DMS114 treated with DMSO at 0.1 percent for 48 hours (cell line): ENCODE measurements around the gene CCDC157.

Experiments
- DNase-seq: peaks from one replicate; lab custom pipeline; 2025; ENCODE audit not compliant: unreplicated experiment; lab: John Stamatoyannopoulos, UW

The CCDC157 gene

DNA sequence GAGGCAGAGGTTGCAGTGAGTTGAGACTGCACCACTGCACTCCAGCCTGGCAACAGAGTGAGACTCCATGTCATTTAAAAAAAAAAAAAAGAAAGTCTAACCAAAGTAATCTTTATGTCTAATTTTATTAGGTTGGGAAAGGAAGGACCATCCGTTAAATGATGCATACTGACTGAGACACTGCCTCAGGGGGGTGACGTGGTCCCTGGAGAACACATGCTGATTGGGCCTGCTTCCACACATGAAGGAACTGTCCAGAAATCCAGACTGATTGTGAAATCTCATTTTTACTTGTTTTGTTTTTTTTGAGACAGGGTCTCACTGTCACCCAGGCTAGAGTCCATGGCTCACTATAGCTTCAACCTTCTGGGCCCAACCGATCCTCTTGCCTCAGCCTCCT lies 5.6 kb upstream of the CCDC157 start:
- DNase-seq = no peak

DNA sequence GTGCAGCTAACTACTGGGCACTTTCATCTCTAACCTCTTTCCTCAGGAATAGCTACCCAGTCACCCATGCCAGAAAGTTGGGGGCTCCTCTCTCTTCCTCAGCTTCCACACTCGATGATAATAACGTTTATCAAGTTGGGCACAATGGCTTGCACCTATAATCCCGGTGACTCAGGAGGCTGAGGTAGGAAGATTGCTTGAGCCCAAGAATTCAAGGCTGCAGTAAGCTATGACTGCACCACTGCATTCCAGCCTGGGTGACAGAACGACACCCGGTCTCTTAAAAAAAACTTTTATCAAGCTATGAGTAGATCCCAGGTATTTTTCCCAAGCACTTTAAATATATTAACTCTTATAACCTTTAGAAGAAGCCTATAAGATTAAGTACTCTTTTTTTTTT lies 2.2 kb upstream of the CCDC157 start:
- no peak for DNase-seq

DNA sequence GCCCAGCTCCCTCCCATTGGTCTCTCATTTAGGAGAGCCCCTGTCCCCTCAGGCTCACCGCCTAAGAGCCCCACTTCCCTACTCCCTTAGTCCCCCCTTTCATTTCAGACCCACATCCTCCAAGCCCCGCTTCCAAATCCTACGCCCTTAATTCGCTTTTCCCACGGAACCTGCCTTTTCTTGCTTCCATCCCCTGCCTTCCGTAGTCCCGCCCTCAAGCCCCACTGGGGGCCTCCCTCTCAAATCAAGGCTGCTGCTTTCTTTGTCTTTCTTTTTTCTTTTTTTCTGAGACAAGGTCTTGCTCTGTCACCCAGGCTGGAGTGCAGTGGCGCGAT lies 396 bp downstream of the CCDC157 start:
- no peak for DNase-seq

DNA sequence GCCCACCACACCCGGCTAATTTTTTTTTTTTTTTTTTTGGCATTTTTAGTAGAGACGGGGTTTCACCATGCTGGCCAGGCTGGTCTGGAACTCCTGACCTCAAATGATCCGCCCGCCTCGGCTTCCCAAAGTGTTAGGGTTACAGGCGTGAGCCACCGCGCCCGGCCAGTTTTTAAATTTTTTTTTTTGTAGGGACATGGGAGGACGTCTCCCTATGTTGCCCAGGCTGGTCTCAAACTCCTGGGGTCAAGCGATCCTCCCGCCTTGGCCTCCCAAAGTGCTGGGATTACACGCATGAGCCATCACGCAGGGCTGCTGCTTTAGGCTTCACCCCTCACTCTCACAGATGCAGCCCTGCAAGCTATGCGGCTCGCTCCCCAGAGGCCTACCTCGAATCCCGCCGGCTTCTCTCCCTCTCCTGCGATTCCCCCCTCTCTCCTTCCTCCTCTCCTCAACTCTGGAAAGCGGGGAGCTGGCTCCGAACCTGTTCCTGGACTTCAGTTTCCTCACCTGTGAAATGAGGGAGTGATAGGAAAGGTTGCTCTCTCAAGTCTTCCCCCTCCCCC lies 926 bp downstream of the CCDC157 start:
- DNase-seq = no peak

DNA sequence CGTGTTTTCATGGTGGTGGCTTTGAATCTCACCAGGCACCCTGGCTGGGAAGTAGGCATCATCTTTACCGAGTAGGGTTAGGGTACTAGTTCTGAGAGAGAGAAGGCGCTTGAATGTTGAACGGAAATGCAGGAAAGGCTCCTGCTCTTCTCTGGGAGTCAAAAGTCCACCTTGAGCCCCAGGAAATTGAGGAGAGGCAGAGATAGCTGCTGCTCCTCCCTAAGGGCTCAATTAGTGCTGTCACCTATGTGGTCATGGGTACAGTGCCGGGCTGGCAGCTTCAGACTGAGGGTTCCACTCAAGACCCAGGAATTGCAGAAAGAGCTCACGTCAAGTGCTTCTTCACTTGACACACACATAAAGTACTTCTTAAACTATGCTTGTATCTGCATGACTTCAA lies 1.7 kb downstream of the CCDC157 start:
- DNase-seq = no peak

DNA sequence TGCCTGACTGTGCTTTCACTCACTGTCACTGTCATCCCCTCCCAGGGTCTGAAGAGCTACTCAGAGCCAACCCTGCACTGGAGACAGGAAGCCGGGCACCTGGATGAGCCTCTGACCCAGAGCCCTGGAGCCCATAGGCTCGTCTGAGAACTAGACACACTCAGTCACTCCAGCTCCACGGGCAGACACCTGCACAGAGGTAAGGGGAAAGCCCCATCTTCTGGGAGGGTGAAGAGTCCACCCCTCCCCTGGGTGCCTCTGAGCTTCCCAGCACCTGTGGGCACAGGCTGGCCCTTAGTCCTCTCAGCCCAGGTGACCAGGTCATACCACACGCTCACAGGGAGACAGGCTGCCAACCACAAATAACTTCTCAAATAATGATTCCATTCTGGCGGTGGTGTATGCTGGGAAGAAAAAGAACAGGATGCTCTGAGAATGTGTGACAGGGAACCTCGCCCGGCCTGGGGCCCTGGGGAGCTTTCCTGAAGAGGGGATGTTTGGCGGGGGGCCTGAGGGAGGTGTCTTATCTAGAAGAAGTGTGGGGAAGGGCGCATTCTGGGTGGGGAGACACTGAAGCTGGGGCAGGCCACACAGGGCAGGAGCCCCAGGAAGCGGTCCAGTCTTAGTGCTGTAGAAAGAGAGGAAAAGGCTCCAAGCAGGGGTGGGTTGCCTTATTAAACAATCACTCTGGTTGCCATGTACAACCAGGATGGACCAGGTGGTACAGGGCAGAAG lies 5.3 kb downstream of the CCDC157 start:
- no peak for DNase-seq

DNA sequence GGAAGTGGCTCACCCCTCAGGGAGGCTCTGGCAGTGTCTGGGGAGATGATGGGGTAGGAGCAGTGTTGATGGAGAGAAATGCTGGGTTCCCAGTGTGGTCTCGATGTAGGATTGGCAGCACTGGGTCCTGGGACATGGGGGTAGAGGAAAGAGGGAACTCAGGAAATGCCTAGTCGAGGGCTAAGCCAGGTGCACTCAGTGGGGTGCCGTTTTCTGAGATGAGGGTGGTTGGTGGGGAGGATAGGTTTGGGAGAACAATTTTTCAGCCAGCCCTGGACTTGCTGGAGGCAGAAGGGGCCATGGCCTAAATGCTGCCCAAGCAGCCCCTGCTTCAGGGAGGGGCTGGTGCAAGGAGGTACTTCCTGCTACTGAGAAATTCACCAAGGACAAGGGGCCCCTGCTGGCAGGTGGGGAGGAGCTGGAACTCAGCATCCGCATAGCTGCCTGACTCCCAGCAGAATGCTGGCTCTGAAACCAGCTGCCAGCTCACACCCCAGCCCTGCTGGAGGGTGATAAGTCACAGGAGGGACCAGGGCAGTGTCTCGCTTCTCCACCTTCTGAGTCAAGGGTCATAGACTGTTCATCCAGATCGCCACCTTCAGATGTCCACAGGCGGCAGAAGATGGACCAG lies 6.0 kb downstream of the CCDC157 start:
- no peak for DNase-seq

DNA sequence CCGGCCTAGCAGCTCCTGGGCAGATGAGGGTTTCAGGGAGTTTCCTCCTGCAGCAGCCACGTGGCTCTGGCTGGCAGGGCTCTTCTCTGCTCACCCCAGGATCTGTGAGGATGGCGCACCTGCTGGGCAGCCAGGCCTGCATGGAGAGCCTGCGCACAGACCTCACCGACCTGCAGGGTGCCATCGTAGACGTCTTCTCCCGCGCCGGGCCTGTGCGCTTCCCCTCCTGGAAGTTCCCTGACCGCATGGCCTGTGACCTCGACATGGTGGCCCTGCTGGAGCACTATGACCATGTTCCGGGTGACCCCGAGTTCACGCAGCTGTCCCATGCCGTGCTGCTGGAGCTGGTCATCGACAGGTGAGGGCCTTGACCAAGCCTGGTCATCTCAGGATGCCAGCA lies 9.1 kb downstream of the CCDC157 start:
- DNase-seq = no peak

DNA sequence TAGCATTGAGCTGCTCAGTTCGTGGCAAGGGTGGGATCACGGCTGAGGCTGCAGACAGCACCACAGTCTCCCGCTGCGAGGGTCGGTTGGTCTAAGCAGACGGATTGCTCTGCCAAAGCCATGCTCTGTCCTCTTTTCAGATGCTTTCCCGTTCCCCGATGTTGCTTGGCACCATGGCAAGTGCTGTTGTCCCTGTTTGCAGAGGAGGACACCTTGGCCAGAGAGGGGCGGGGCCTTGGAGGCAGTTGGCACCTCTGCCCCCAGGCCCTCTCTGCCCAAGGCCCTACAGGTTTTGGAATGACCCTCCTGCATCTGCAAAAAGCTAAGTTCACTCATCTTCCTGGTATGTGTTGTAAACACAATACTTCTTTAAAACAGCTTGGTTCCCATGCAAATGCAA lies 11.6 kb downstream of the CCDC157 start:
- DNase-seq = no peak

DNA sequence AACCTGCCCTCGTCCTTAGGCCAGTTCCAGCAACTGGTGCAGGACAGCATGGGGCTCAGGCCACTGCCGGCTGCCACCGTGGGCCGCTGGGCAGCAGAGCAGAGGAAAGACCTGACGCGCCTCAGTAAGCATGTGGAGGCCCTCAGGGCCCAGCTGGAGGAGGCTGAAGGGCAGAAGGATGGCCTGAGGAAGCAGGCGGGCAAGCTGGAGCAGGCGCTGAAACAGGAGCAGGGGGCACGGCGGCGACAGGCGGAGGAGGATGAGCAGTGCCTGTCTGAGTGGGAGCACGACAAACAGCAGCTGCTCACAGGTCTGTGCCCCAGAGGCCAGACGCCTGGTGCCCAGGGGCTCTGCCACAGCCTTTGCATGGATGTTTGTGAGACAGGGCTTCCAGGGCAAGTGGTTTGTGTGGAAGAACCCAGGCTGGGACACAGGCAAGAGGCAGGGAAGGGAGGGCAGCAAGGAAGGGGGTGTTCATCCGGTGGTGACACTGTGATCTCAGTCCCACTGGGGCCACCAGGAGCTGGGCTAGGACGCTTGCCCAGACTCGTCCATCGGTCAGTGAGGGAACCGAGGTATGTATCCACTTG lies 13.9 kb downstream of the CCDC157 start:
- DNase-seq = no peak

DNA sequence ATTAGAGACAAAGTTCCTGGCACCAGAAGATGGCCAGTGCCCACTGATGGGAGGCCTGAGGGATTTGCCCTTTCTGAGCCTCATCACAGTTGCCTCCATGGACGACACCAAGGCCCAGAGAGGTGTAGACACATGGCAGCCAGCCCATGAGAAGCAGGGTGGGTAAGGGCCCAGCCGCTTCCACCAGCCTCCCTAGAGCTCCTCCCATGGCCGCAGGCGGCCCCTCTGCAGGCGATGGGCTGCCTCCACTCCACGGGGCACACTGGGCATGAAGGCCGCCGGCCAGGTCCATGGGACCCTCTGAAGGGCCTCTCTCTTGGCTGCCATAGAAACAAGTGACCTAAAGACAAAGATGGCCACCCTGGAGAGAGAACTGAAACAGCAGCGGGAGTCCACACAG lies 14.5 kb downstream of the CCDC157 start:
- DNase-seq = no peak

DNA sequence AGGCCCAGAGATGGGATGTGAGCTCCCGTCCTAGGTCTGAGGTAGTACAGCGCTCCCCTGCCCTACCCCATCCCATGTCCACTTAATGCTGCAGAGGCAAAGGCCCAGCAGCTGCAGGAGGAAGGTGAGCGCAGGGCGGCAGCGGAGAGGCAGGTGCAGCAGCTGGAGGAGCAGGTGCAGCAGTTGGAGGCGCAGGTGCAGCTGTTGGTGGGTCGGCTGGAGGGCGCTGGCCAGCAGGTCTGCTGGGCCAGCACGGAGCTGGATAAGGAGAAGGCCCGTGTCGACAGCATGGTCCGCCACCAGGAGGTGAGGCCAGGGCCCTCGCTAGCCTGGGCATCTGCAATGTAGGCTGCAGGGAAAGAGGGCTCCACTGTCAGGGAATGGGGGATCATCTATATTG lies 15.2 kb downstream of the CCDC157 start:
- DNase-seq = no peak

DNA sequence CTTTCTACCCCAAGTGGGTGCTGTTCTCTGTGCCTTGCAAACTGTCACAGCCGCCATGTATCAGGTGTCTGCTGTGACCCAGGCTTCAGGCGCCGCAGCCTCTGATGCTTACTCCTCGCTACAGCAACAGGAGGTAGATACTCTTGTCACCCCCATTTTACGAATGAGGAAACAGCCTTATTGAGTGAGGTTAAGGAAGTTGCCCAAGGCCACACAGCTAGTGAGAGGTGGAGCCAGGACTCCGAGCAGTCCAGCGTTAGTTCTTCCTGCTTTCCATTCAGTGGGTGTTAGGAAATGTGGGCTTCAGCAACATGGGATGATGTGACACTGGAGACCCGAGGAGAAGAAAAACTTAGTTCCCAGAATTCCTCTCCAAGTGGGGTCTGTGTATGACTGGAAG lies 16.1 kb downstream of the CCDC157 start:
- no peak for DNase-seq

DNA sequence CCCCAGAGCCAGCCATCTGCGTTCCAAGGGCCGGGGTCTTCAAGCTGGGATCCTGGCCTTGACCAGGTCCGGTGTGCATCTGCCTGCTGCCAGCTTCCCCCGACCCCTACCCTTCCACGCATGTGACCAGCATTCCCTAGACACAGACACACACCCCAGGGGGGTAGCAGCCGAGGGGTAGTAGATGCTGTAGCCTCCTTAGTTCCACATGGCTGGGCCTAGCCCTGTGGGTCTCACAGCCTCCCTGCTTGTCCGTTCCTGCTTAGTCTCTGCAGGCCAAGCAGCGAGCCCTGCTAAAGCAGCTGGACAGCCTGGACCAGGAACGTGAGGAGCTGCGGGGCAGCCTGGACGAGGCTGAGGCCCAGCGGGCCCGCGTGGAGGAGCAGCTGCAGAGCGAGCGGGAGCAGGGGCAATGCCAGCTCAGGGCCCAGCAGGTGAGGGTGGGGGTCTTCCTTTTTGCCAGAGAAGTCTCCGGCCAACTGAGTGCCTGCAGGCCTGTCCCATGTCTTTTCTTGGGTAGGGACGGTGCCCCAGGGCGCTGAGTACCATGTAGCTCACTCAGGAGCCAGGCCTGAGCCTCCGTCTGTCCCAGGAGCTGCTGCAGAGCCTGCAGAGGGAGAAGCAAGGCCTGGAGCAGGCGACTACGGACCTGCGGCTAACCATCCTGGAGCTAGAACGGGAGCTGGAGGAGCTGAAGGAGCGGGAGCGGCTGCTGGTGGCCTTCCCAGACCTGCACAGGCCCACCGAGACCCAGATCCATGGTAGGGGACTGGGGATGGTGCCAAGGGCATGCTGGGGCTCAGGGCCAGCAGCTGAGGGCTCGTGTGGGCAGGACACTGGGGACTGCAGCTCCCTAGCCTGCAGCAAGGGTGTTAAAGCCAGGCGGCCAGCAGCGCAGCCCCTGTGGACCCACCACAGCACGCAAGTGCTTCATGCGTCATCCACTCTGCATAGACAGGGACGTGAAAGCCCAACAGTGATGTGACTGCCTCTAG lies 16.8 kb downstream of the CCDC157 start:
- DNase-seq = no peak

DNA sequence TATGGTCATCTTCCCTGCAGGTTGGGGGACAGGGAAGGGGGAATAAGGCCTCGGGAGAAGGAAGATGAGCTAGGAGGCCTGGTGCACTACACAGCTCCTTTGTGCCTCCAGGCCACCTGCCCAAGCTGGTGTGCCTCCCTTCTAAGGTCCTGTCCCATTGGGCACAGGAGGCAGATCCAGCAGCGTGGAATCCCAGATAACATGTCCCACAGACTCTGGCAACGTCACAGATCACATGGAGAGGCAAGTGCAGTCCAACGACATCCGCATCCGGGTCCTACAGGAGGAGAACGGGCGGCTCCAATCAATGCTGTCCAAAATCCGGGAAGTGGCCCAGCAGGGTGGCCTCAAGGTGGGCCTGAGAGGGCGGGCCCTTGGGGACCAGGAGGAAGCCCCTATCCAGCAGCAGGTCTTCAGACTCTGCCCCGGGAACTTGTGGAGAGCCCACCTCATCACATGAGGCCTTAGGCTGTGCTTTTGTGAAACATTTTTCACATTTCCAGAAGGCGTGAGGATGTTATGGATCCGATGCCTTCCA lies 18.6 kb downstream of the CCDC157 start:
- DNase-seq = no peak

DNA sequence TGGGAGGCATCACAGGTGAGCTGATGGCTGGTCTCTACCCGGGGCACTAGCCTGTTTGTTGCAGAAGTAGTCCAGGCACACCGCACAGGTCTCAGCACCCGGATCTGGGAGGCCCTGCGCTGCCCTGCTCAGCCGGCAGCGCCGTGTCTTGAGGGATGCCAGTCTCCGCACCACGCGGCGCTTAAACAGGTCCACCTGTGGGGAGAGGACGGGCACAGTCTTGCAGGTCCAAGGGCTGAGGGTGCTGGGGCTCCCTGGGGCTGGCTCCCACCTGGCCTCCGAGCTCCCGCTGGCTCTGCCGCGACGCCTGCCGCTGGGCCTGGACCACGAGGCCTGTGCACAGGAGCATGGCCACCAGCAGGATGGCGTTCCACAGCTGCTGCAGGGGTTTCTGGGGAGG lies 23.2 kb downstream of the CCDC157 start:
- DNase-seq = no peak

DNA sequence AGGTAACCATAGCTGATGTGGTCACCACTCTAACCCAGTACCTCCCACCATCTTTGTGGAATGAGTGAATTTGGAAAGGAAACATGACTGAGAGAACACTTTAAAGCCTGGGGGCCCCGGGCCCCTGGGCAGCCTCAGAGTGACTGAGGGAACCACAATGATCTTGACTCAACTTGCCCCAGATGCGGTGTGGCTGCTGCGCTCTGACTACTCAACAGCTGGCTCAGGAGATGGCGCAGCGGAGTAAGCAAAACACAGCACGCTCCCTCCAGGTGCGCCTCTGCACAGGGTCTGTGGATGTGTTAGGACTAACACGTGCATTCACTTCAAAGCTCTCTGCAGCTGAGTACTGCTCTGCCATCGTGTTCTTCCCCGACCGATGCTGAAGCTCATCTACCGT lies 24.5 kb downstream of the CCDC157 start:
- no peak for DNase-seq

DNA sequence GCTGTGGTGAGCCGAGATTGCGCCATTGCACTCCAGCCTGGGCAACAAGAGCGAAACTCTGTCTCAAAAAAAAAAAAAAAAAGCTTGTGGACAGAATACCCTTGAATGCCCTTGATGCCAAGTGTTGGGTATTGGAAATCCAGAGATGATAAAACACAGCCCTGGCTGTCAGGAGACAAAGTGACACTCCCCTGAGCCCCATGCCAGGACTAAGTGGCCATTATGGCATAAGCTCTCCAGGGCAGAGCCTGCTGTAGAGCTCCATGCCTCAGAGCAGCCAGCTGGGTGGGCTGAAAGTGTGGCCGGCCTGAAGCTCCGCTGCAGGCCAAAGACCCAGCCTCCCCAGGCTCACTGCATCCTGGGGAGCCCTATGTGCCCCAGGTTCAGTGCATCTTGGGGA lies 25.5 kb downstream of the CCDC157 start:
- DNase-seq = no peak

DNA sequence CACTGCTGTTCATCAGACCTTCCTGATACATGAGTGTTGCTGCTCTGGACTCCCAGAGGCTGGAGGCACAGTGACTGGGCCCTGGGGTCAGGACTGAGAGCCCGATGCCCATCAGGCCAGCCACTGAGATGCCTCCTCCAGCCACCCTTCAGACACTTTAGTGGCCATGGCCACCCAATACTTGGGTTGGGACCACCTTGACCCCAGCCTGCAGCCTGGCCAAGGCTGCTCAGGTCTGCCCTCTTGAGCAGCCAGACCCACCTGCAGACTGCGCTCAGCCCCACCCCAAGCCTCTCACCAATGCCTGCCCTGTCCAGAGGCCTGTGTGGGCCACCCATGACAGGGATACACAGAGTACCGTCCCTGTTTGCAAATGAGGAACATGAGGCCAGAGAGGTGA lies 26.3 kb downstream of the CCDC157 start:
- DNase-seq = no peak

DNA sequence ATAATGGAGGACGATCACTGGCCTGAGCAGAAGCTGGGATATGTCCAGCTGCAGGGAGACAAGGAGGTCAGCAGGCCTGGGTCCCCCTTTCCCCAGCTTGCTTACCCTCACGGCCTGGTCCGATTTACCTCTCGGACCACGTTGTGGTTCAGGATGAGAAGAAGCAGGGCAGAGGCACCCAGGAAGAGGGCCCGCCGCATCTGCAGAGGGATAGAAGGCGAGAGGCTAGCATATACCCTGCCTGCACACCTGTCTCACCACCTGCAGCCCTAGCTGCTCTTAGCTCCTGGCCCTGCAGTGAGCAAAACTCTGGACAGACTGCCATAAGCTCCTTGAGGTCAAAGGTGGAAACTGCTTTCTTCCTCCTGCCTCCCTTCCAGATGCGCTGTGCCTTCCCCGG lies 29.1 kb downstream of the CCDC157 start:
- no peak for DNase-seq

DNA sequence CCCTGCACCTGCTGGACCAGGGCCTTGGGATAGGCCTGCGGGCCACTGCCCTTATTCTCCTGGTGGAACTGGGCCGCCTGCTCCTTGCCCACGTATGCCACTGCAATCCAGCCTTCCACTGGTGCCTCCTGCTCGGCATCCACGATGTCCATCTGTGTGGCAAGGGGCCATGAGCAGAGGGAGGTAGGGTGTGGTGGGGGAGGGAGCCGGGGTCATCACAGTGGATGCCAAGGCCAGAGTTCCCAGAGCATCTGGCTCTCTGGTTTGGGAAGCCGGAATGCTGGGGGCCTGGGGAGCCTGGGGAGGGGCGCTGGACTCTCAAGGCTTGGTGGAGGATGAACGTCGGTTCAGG lies 29.8 kb downstream of the CCDC157 start:
- DNase-seq = no peak
